SU-DHL-6 (cell line): ENCODE results near the gene WDR90.

Experiments used
- CTCF ChIP-seq: fragments of 200-600 bp; sonication (generic); IDR thresholded peaks from one replicate; pipeline ENCODE4 v1.5.1; 2017; ENCODE audit warnings: antibody characterized with exemption, mild to moderate bottlenecking, low read length, moderate library complexity; ENCODE audit not compliant: insufficient read depth, poor library complexity, severe bottlenecking
- EZH2phosphoT487 ChIP-seq: fragments of 200-600 bp; sonication (generic), shearing (Covaris generic); conservative IDR thresholded peaks from 2 replicates; pipeline ENCODE4 v1.6.1; 2018; ENCODE audit warnings: mild to moderate bottlenecking, antibody characterized with exemption, low read length, moderate library complexity, mixed read lengths

DNA sequence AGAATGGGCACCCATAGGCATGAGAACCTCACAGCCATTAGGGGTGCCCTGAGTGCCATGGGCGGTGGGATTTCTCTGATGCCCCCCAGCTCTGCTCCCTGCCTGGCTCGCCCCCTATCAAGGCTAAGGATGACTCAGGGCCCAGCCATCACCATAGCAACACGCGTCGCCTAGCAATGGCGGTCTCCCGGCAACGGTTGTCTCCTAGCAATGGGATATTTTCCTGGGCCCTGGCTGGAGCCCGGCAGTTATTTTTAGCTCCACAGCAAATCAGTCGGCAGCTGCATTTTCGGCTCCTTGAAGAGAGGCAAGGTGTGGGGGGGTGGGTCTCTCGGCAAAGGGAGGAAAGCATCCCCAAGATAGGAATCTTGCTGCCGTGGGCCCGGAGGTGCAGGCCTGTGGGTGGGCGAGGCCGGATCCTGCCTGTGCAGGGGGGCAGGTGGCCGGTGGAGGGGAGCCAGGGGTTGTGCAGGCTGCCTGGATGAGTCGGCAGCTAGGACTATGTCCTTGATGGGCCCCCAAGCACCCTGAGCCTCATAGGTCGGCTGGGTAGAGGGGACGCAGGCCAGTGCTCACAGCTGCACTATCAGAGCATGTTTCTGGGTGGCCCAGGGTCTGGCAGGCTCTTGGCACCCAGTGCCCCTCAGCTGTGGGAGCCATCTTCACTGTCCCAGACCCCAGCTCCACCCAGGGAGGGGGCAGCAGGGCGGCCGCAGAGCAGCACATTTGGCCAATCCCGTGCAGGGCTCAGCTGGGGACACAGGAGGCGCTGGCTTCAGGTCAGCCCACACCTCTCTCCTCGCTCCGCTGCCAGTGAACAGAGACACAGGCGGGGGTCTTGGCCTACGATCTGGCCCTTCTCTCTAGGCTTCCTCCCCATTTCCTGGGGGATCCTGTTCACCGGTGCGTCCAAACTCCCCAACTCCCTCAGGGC, 60.7 kb downstream of the WDR90 start:
- TF ChIP-seq CTCF (no peak), EZH2phosphoT487 (no peak)
